Chondrocyte (in vitro differentiated cells): ENCODE measurements around the gene ZNF526. TPM values are rescaled to one million over a fixed set of nuclear protein-coding genes. Genes with fewer than 3 reads are reported as not detected.

ENCODE experiments used
- DNase-seq: peaks from one replicate; pipeline ENCODE4 v3.0.0; 2021; ENCODE audit warnings: mixed read lengths, low spot score
- H3K27ac Mint-ChIP-seq: one replicate; pipeline ENCODE4 v1.8.0; 2021; ENCODE audit warnings: mild to moderate bottlenecking, moderate library complexity, mixed read lengths; ENCODE audit not compliant: unreplicated experiment
- H3K27me3 Mint-ChIP-seq: 2 replicates; pipeline ENCODE4 v1.8.0; 2021; ENCODE audit warnings: low read depth, mixed read lengths
- H3K36me3 Mint-ChIP-seq: 2 replicates; pipeline ENCODE4 v1.8.0; 2021; ENCODE audit warnings: low read depth, mixed read lengths
- H3K4me1 Mint-ChIP-seq: 2 replicates; pipeline ENCODE4 v1.8.0; 2021; ENCODE audit warnings: low read depth, mild to moderate bottlenecking, mixed read lengths
- H3K4me3 Mint-ChIP-seq: one replicate; pipeline ENCODE4 v1.8.0; 2021; ENCODE audit warnings: mild to moderate bottlenecking, moderate library complexity, mixed read lengths; ENCODE audit not compliant: unreplicated experiment
- H3K9me3 Mint-ChIP-seq: 2 replicates; pipeline ENCODE4 v1.8.0; 2021; ENCODE audit warnings: low read depth, mixed read lengths
- total RNA-seq: library from RNA; stranded (reverse); gene quantifications from 3 replicates; pipeline ENCODE4 v1.2.1, GENCODE V29; 2021
- TF ChIP-seq, protein P1 (sequence below): fragments of 200-600 bp; sonication (generic); IDR thresholded peaks from 2 replicates; pipeline ENCODE4 v1.5.0; 2021; ENCODE audit warnings: antibody characterized with exemption, mild to moderate bottlenecking, moderate library complexity

Gene ZNF526
- total RNA-seq, 1 donor from 2014 or later = 16.6 TPM

DNA sequence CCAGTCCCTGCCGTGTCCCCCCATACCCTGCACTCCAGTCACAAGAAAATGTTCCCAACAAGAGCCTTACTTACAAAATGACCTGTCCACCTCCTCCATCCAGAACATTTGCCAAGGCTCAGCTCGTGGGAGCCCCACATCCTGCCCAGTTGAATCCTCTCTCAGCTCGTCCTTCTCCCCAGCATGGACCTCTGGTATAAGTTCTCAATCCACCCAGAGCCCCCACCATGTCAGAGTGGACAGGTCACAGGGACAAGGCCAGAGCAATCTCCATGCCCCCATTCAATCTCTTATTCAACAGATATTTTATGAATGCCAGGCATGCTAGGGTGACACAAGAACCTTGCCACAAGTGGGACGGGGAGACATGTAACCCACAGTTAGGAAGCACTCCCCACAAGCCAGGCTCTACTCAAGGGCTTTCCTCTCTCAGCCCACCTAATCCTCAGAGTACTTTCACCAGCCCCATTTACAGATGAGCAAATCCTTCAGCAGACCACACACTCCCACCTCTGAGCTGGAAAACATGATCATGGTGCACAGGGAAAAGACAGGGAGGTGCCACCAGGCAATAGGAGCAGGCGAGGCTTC is 17.7 kb upstream of the ZNF526 start:
- TF ChIP-seq, protein P1, sequence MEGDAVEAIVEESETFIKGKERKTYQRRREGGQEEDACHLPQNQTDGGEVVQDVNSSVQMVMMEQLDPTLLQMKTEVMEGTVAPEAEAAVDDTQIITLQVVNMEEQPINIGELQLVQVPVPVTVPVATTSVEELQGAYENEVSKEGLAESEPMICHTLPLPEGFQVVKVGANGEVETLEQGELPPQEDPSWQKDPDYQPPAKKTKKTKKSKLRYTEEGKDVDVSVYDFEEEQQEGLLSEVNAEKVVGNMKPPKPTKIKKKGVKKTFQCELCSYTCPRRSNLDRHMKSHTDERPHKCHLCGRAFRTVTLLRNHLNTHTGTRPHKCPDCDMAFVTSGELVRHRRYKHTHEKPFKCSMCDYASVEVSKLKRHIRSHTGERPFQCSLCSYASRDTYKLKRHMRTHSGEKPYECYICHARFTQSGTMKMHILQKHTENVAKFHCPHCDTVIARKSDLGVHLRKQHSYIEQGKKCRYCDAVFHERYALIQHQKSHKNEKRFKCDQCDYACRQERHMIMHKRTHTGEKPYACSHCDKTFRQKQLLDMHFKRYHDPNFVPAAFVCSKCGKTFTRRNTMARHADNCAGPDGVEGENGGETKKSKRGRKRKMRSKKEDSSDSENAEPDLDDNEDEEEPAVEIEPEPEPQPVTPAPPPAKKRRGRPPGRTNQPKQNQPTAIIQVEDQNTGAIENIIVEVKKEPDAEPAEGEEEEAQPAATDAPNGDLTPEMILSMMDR = no peak
- Mint-ChIP-seq H3K27me3 (no peaks in the 10 kb centered on the region), H3K27ac (no peak overlapping the region), H3K36me3 (peaks cover 36% of the 10 kb centered on the region), H3K4me1 (peaks cover 9% of the 10 kb centered on the region), H3K4me3 (no peak overlapping the region), H3K9me3 (no peaks in the 10 kb centered on the region)
- DNase-seq = no peak

GRCh38 chr19:42203700-42204099 is 16.4 kb upstream of the ZNF526 start:
- H3K27ac Mint-ChIP-seq = no peak overlapping the region
- H3K4me3 Mint-ChIP-seq = no peak overlapping the region
- DNase-seq = no peak
- H3K36me3 Mint-ChIP-seq = peaks cover 42% of the 10 kb centered on the region
- no peaks in the 10 kb centered on the region for H3K27me3 Mint-ChIP-seq
- TF ChIP-seq, protein P1 = no peak
- H3K4me1 Mint-ChIP-seq = peaks cover 23% of the 10 kb centered on the region
- H3K9me3 Mint-ChIP-seq = no peaks in the 10 kb centered on the region

DNA sequence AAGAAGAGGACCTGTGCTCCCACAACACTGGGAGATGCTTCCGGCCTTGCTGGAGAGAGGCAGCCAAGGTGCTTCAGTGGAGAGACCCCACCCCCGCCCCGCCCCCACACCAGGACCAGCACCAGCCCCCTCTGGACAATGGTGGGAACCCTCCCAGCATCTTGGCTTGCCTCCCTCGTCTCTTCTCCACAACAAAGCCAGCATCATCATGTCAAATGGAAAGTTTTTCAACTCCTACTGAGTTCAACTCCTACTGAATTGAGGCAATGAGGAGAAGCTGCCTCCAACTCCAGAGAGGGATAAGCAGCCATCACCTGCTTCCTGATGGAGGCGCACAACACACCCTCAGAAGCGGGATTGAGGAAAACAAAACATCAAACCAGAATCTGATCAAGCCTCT is 15.4 kb upstream of the ZNF526 start:
- Mint-ChIP-seq H3K9me3 (no peaks in the 10 kb centered on the region), H3K4me1 (peaks cover 23% of the 10 kb centered on the region), H3K4me3 (no peak overlapping the region), H3K27ac (no peak overlapping the region), H3K36me3 (peaks cover 41% of the 10 kb centered on the region), H3K27me3 (no peaks in the 10 kb centered on the region)
- TF ChIP-seq, protein P1 = no peak
- DNase-seq = no peak

- DNase-seq = no peak
- Mint-ChIP-seq H3K9me3 (no peaks in the 10 kb centered on the region), H3K27ac (peak overlapping the region; percentile 88), H3K4me1 (peaks cover 23% of the 10 kb centered on the region), H3K27me3 (no peaks in the 10 kb centered on the region), H3K4me3 (no peak overlapping the region), H3K36me3 (peaks cover 36% of the 10 kb centered on the region)
- TF ChIP-seq, protein P1 = no peak
Measured at GRCh38 chr19:42206871-42207755, 13.0 kb upstream of the ZNF526 start.

- no peak overlapping the region for H3K4me3 Mint-ChIP-seq
- TF ChIP-seq, protein P1 = no peak
- peaks cover 34% of the 10 kb centered on the region for H3K36me3 Mint-ChIP-seq
- H3K9me3 Mint-ChIP-seq = no peaks in the 10 kb centered on the region
- H3K27ac Mint-ChIP-seq = peak overlapping the region; percentile 88
- no peaks in the 10 kb centered on the region for H3K27me3 Mint-ChIP-seq
- no peak for DNase-seq
- peaks cover 23% of the 10 kb centered on the region for H3K4me1 Mint-ChIP-seq
Measured at GRCh38 chr19:42207767-42208271, 12.3 kb upstream of the ZNF526 start.
